GM13977 (cell line): ENCODE results near the gene EDN2.

Experiments used
- DNase-seq: peaks from one replicate; pipeline ENCODE4 v3.0.0; 2012; ENCODE audit warnings: low spot score
- CTCF ChIP-seq: IDR thresholded peaks from 2 replicates; pipeline ENCODE4 v1.5.1; 2012; ENCODE audit warnings: mild to moderate bottlenecking, control low read depth; ENCODE audit not compliant: insufficient read depth; ENCODE audit errors: extremely low read depth, missing control alignments
- in situ Hi-C: fragments of 300-500 bp; cut with MboI; formaldehyde crosslinking; loops from one replicate; pipeline ENCODE4 v1.12.0; 2022; ENCODE audit warnings: low sequenced_read_pairs, low pct_unique_long_range_greater_than_20kb, mixed read lengths, inconsistent platforms; ENCODE audit not compliant: unreplicated experiment

Gene EDN2

DNA sequence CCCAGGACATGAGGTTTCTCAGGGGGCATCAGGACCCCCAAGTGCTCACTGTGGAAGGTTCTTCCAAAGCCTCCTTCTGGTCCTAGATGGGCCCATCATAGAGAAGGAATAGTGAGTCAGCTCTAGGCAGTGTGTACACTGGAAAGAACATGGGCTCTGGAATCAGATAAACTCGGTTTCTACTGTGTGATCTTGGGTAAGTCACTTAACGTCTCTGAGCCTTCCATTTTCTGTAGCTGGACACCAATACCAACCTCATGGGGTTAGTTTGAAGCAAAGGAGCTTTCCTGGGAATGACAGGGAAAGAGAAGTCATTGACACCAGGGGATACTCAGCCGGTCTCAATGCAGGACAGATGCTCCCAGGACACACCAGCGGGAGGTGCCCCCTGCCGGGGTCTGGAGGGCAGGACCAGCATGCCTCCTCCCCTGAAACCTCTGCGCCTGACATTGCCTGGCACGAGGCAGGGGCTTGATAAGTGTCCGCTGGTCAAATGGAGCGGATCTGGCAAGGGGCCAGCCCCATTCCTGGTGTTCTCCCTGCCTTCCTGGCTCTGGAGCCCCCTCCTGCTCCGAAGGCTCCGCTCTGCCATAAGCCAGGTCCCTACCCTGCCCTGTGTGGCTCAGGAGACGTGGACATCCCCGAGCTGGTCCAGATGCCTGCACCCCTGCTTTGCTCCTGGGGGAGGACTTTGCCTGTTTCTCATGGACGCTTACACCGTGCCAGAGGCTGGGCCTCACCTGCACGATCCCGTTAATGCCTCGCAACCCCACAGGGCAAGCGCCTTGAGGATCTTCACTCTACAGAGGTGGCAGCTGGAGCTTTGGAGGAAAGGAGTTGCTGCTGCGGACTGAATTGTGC is 52.8 kb downstream of the EDN2 start:
- in situ Hi-C loops: loop anchor here (10.0 kb wide), 1 partner anchor 167 kb away; no protein-coding TSS in a partner anchor
- no peak for TF ChIP-seq CTCF
- DNase-seq: no peak

- in situ Hi-C loops: loop anchor here (10.0 kb wide), 1 partner anchor 166 kb away; no protein-coding TSS in a partner anchor
- no peak for TF ChIP-seq CTCF
- no peak for DNase-seq
Measured at GRCh38 chr1:41430582-41430981, 53.9 kb downstream of the EDN2 start.

DNA sequence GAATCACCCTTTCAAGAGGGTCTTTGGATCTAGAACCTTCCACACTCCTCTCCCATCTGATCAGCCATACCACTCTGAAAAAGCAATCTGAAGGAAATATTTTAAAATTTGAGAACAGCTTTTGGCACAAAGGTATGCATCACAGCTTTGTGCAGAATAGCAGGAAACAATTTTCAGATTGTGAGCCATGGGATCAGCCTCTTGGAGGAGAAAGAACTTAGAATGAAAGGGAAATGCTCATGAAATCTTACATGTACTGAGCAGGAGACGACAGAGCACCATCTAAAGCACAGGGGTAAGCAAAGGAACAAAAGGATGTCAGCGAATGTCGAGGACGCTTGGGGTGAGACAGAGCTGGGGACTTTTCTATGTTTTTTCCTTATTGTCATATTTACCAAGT is 54.4 kb downstream of the EDN2 start:
- TF ChIP-seq CTCF: no peak
- in situ Hi-C loops: loop anchor here (10.0 kb wide), 1 partner anchor 165 kb away; no protein-coding TSS in a partner anchor
- DNase-seq: no peak

DNA sequence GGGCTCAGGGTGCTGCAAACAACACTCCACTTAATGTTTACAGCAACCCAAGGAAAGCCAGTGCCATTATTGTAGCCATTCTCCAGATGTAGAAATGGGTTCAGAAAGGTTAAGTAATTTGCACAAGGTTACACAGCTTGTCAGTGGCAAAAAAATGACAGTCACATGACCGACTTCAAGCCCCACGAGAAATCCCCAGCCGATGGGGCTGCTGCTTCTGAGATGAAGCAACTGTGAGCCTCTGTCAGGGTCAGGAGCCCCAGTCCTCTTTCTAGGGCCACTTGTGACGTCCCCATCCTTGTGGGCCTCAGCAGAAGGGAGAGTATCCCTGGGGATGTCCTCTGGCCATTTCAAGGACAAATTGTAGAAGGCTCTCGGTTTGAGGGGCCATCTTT is 54.8 kb downstream of the EDN2 start:
- TF ChIP-seq CTCF: no peak
- DNase-seq: no peak
- in situ Hi-C loops: loop anchor here (10.0 kb wide), 1 partner anchor 165 kb away; no protein-coding TSS in a partner anchor
